ENCODE data around the gene ROPN1L. TPM values are rescaled to one million over a fixed set of nuclear protein-coding genes. Genes with fewer than 3 reads are reported as not detected.

Gene ROPN1L
- total RNA-seq, 1 donor from 2014 or later: not detected

GRCh38 chr5:10409504-10409903 is 32.2 kb upstream of the ROPN1L start:
- Histone ChIP-seq H3K36me3 (peaks cover 90 to 100% of the 10 kb centered on the region in 2 donors), H3K27ac (no peak overlapping the region), H3K4me3 (no peak overlapping the region), H3K9me3 (no peaks in the 10 kb centered on the region), H3K4me1 (no peaks in the 10 kb centered on the region), H3K27me3 (no peaks in the 10 kb centered on the region)
- TF ChIP-seq CTCF (IDR thresholded peaks at IDR 0.05): no peak
- intact Hi-C loops (cut with DNase I): no loop called here
- no peak for DNase-seq (ENCODE audit: low spot score in 2 of 2)

GRCh38 chr5:10410662-10411061 is 31.0 kb upstream of the ROPN1L start:
- TF ChIP-seq CTCF (IDR thresholded peaks at IDR 0.05): no peak
- intact Hi-C loops (cut with DNase I): no loop called here
- DNase-seq (ENCODE audit: low spot score in 2 of 2): no peak
- Histone ChIP-seq H3K4me3 (no peak overlapping the region), H3K36me3 (peaks cover 89 to 100% of the 10 kb centered on the region in 2 donors), H3K27ac (no peak overlapping the region), H3K27me3 (no peaks in the 10 kb centered on the region), H3K4me1 (no peaks in the 10 kb centered on the region), H3K9me3 (no peaks in the 10 kb centered on the region)

DNA sequence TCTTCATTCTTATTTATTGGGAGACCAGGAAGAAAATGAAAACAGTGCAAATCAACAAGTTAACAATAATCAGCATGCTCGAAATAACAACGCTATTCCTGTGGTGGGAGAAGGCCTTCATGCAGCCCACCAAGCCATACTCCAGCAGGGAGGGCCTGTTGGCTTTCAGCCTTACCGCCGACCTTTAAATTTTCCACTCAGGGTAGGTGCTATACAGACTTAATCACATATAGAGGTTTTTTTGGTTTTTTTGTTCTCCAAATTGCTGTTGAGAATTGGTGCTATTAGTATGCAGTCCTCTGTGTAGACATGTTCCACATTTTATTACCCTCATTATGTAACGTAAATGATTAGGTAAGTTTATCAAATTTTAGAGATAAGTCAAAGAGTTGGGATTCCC is 30.3 kb upstream of the ROPN1L start:
- DNase-seq (ENCODE audit: low spot score in 2 of 2): no peak
- TF ChIP-seq CTCF (IDR thresholded peaks at IDR 0.05): no peak
- no peaks in the 10 kb centered on the region for H3K4me1 ChIP-seq
- no peaks in the 10 kb centered on the region for H3K27me3 ChIP-seq
- no peaks in the 10 kb centered on the region for H3K9me3 ChIP-seq
- intact Hi-C loops (cut with DNase I): no loop called here
- H3K4me3 ChIP-seq: no peak overlapping the region
- no peak overlapping the region for H3K27ac ChIP-seq
- peaks cover 87 to 100% of the 10 kb centered on the region in 2 donors for H3K36me3 ChIP-seq

- H3K27ac ChIP-seq: no peak overlapping the region
- TF ChIP-seq CTCF (IDR thresholded peaks at IDR 0.05): no peak
- no peaks in the 10 kb centered on the region for H3K27me3 ChIP-seq
- H3K9me3 ChIP-seq: no peaks in the 10 kb centered on the region
- no peaks in the 10 kb centered on the region for H3K4me1 ChIP-seq
- H3K4me3 ChIP-seq: no peak overlapping the region
- no peak for DNase-seq (ENCODE audit: low spot score in 2 of 2)
- H3K36me3 ChIP-seq: peaks cover 86 to 96% of the 10 kb centered on the region in 2 donors
- intact Hi-C loops (cut with DNase I): no loop called here
Measured at GRCh38 chr5:10416868-10417267, 24.8 kb upstream of the ROPN1L start.

- peaks cover 72 to 93% of the 10 kb centered on the region in 2 donors for H3K36me3 ChIP-seq
- no peak overlapping the region for H3K27ac ChIP-seq
- TF ChIP-seq CTCF (IDR thresholded peaks at IDR 0.05): no peak
- H3K4me3 ChIP-seq: no peak overlapping the region
- H3K27me3 ChIP-seq: no peaks in the 10 kb centered on the region
- intact Hi-C loops (cut with DNase I): no loop called here
- no peak for DNase-seq (ENCODE audit: low spot score in 2 of 2)
- no peaks in the 10 kb centered on the region for H3K4me1 ChIP-seq
- no peaks in the 10 kb centered on the region for H3K9me3 ChIP-seq
Measured at GRCh38 chr5:10418654-10419345, 22.9 kb upstream of the ROPN1L start.

Measured in ascending aorta (tissue), 2 donors.